ENCODE measurements around the gene SLC35C1. TPM values are rescaled to one million over a fixed set of nuclear protein-coding genes. Genes with fewer than 3 reads are reported as not detected.

Gene SLC35C1
- total RNA-seq, 1 donor from 2014 or later = 24.7 TPM

DNA sequence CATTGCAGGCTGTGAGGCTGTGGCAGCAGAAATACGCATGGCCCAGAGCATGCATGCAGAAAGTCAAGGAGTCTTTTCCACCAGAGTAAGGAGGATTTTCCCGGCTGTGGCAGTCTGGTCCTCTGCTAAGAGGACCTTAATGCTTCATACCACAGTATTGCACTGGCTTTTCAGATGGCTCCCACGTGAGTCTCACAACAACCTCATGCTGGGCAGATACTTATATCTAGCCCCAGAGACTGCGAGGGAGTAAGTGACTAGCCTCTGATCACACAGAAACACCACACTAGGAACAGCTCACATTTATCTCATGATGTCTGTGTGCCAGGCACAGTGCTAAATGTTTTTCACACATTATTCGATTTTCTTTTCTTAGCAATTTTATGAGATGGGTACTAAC is 50.4 kb downstream of the SLC35C1 start:
- no peak for DNase-seq
- Histone ChIP-seq H3K4me3 (no peak overlapping the region), H3K4me1 (peaks cover 100% of the 10 kb centered on the region), H3K36me3 (peaks cover 39% of the 10 kb centered on the region), H3K27me3 (ENCODE audit: low read depth) (no peaks in the 10 kb centered on the region), H3K9me3 (no peaks in the 10 kb centered on the region), H3K27ac (peak overlapping the region; percentile 80)
- TF ChIP-seq, protein P1, sequence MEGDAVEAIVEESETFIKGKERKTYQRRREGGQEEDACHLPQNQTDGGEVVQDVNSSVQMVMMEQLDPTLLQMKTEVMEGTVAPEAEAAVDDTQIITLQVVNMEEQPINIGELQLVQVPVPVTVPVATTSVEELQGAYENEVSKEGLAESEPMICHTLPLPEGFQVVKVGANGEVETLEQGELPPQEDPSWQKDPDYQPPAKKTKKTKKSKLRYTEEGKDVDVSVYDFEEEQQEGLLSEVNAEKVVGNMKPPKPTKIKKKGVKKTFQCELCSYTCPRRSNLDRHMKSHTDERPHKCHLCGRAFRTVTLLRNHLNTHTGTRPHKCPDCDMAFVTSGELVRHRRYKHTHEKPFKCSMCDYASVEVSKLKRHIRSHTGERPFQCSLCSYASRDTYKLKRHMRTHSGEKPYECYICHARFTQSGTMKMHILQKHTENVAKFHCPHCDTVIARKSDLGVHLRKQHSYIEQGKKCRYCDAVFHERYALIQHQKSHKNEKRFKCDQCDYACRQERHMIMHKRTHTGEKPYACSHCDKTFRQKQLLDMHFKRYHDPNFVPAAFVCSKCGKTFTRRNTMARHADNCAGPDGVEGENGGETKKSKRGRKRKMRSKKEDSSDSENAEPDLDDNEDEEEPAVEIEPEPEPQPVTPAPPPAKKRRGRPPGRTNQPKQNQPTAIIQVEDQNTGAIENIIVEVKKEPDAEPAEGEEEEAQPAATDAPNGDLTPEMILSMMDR (IDR thresholded peaks at IDR 0.05) = no peak
- no peak for ATAC-seq
- intact Hi-C loops (cut with DNase I) = no loop called here

DNA sequence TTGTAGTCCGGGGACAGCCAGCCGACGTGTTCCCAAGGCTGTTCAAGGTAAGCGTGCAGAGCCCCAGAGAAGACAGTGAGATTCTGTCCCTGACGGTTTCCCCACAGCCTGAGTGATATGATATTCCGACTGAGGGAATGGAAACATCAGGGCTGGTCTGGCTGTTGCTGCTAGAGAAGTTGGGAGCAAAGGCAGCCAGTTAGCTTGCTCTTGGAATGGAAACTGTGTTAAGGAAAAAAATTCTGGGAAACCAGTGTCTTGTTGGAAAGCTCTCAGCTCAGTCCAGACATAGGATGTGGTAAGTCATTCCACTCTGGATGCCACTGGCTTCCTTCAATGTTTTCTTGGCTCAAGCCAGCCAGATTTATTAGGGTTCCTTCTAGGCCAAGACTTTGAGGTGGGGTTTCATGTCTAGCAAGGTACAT is 51.1 kb downstream of the SLC35C1 start:
- Histone ChIP-seq H3K9me3 (no peaks in the 10 kb centered on the region), H3K4me1 (peaks cover 98% of the 10 kb centered on the region), H3K36me3 (peaks cover 46% of the 10 kb centered on the region), H3K4me3 (no peak overlapping the region), H3K27ac (peak overlapping the region; percentile 80), H3K27me3 (ENCODE audit: low read depth) (no peaks in the 10 kb centered on the region)
- DNase-seq (no peak), ATAC-seq (no peak)
- TF ChIP-seq, protein P1 (IDR thresholded peaks at IDR 0.05) = no peak
- intact Hi-C loops (cut with DNase I) = no loop called here

DNA sequence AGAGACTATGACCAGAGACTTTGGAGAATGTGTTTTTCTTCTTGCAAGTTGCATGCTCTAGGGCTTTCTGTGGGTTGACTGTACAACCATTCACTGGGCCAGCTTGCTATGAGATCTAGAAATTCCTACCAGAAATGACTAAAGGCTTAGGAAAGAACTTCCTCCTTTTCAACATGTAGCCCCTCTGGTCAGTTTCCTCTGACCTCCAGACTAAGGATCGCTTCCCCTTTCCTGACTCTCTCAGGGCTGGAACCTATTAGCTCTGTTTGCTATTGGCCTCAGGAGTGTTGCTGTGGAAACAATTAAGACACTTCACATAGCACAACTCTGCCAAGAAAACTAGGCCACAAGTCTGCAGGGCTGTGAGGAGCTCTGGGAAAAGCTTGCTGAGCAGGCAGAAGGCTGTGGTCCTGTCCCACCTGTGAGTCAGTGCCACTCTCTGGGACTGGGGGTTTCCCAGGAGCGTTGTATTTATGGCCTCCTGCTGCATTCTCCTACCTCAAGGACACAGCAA is 53.1 kb downstream of the SLC35C1 start:
- intact Hi-C loops (cut with DNase I) = no loop called here
- no peaks in the 10 kb centered on the region for H3K27me3 ChIP-seq (ENCODE audit: low read depth)
- no peak overlapping the region for H3K4me3 ChIP-seq
- peaks cover 78% of the 10 kb centered on the region for H3K4me1 ChIP-seq
- H3K9me3 ChIP-seq = no peaks in the 10 kb centered on the region
- ATAC-seq = peak; percentile 88 to 91
- H3K36me3 ChIP-seq = peaks cover 66% of the 10 kb centered on the region
- TF ChIP-seq, protein P1 (IDR thresholded peaks at IDR 0.05) = no peak
- DNase-seq = peak; percentile 74
- peak overlapping the region; percentile 80 for H3K27ac ChIP-seq

DNA sequence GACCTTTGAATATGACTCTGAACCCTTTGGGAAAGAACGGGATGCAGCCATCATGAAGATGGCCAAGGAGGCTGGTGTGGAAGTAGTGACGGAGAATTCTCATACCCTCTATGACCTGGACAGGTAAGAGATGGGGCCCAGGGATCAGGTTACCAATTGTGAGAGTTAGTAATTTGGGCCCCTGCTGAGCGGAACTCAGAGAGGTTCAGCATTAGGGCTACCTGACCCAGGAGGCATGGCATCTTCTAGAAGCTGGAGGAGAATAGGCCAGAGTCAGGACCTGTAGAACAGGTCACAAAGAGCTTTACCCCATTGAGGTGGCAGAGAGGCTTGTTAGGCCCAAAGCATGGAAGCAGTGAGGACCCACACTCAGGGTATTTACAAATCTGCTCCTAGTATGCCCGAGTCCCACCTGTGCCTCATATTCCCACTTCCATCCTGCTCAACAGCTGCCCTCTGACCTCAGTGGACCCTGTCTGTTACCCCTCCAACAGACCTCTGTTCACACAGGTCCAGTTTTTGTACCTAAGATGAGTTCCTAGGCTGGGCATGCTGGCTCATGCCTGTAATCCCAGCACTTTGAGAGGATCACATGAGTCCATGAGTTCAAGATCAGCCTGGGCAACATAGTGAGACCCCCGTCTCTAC is 53.9 kb downstream of the SLC35C1 start:
- peaks cover 69% of the 10 kb centered on the region for H3K4me1 ChIP-seq

DNA sequence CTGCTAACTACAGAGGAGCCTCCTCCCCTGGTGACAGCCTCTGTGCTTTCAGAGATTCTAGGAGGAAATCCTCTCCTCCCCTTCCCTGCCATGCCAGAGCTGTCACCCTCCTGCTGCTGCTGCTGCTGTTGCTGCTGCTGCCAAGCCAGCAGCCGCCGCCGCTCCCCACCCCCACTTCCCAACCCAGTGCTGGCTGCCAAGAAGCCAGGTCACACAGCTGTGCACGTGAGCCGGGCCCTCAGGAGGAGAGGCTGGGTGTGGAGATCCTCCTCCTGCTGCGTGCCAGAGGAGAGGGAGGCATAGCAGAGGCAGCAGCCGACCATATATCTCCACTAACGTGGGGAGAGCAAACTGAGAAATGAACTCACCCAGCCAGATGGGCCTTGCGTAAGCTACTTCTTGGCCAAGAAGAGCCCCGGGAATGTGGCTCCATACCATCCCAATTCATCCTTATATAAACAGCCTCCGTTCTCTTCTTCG is 54.8 kb downstream of the SLC35C1 start:
- ATAC-seq (peak; percentile 81 to 88), DNase-seq (peak; percentile 93)
- Histone ChIP-seq H3K4me3 (no peak overlapping the region), H3K9me3 (no peaks in the 10 kb centered on the region), H3K27me3 (ENCODE audit: low read depth) (no peaks in the 10 kb centered on the region), H3K4me1 (peaks cover 61% of the 10 kb centered on the region), H3K36me3 (peaks cover 83% of the 10 kb centered on the region), H3K27ac (peak overlapping the region; percentile 80)
- intact Hi-C loops (cut with DNase I) = no loop called here
- TF ChIP-seq, protein P1 (IDR thresholded peaks at IDR 0.05) = no peak

More for the DNA sequence above, 53.9 kb downstream of the SLC35C1 start:
- DNase-seq (no peak), ATAC-seq (no peak)
- TF ChIP-seq, protein P1 (IDR thresholded peaks at IDR 0.05) = no peak
- H3K27me3 ChIP-seq (ENCODE audit: low read depth) = no peaks in the 10 kb centered on the region
- H3K36me3 ChIP-seq = peaks cover 75% of the 10 kb centered on the region
- no peaks in the 10 kb centered on the region for H3K9me3 ChIP-seq
- peak overlapping the region; percentile 80 for H3K27ac ChIP-seq
- intact Hi-C loops (cut with DNase I) = no loop called here
- no peak overlapping the region for H3K4me3 ChIP-seq

Data from lower lobe of right lung (tissue), 2 donors.